Lower leg skin (tissue), 3 donors: ENCODE results near the gene NCOA4.
"Not testable (repeated sequence)": the region's sequence is repeated elsewhere in the genome, so short reads cannot be mapped to it uniquely, and the experiment has no call there.

ENCODE experiments used
- POLR2A ChIP-seq, 2 donors: fragments of 450-650 bp; IDR thresholded peaks; one replicate each; pipeline ENCODE4 v1.6.1; 2016 to 2017; ENCODE audit warnings: antibody characterized with exemption in 2 of 2, mild to moderate bottlenecking in 1 of 2, moderate library complexity in 1 of 2
- TF ChIP-seq, protein P1 (sequence below), 3 donors: fragments of 450-650 bp; IDR thresholded peaks; one replicate each; pipeline ENCODE4 v1.5.1; 2016; ENCODE audit warnings: antibody characterized with exemption in 3 of 3, mild to moderate bottlenecking in 3 of 3, moderate library complexity in 2 of 3

DNA sequence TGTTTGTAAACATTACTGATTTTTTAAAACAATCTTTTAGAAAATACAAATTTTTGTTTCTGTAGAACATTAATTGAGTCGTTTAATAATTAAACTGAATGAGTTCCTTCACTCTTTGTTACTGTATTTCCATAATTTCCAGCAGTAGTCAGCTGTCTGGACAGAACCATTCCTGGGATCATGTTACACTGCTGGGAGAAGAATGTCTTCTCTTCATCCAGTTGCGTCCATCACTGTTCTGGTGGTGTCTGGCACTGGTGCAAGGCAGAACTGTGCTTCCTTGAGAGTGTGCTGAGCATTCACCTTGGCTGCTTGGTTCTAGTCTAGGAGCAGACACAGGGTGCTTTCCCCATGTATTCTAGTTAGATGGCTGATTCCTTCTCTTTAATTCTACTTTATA is 46.0 kb downstream of the NCOA4 start:
- TF ChIP-seq, protein P1, sequence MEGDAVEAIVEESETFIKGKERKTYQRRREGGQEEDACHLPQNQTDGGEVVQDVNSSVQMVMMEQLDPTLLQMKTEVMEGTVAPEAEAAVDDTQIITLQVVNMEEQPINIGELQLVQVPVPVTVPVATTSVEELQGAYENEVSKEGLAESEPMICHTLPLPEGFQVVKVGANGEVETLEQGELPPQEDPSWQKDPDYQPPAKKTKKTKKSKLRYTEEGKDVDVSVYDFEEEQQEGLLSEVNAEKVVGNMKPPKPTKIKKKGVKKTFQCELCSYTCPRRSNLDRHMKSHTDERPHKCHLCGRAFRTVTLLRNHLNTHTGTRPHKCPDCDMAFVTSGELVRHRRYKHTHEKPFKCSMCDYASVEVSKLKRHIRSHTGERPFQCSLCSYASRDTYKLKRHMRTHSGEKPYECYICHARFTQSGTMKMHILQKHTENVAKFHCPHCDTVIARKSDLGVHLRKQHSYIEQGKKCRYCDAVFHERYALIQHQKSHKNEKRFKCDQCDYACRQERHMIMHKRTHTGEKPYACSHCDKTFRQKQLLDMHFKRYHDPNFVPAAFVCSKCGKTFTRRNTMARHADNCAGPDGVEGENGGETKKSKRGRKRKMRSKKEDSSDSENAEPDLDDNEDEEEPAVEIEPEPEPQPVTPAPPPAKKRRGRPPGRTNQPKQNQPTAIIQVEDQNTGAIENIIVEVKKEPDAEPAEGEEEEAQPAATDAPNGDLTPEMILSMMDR (IDR thresholded peaks at IDR 0.05), result not testable (repeated sequence)
- not testable (repeated sequence) for TF ChIP-seq POLR2A (IDR thresholded peaks at IDR 0.05)
